Measurements from ENCODE around the gene DOCK2.

GRCh38 chr5:169906745-169907649, 269.9 kb downstream of the DOCK2 start:
- no peak for TF ChIP-seq CTCF (conservative IDR thresholded peaks at IDR 0.05; ENCODE audit: low read length)
- no peak for TF ChIP-seq EZH2phosphoT487 (IDR thresholded peaks at IDR 0.05; ENCODE audit: borderline replicate concordance)

Data from Loucy (cell line).